Central memory CD8-positive, alpha-beta T cell (primary cell): Measurements from ENCODE around the gene TRIM42.

ENCODE experiments used
- ATAC-seq: fragments of 150-1000 bp; cut with Tn5 transposase; replicated peaks from 2 replicates; pipeline ENCODE4 v1.10.0; 2022; ENCODE audit warnings: mild to moderate bottlenecking, moderate FRiP score, moderate number of reproducible peaks; ENCODE audit not compliant: poor library complexity, severe bottlenecking; ENCODE audit errors: extremely low read depth
- DNase-seq, 2 donors: peaks; one replicate each; pipeline ENCODE4 v3.0.0; 2021; ENCODE audit warnings: low spot score in 2 of 2
- H3K27ac Mint-ChIP-seq: one replicate; pipeline ENCODE4 v1.8.0; 2022; ENCODE audit warnings: low read depth, mild to moderate bottlenecking, moderate library complexity, mixed read lengths
- H3K27me3 Mint-ChIP-seq: one replicate; pipeline ENCODE4 v1.8.0; 2022; ENCODE audit warnings: mixed read lengths
- H3K36me3 Mint-ChIP-seq: one replicate; pipeline ENCODE4 v1.8.0; 2022; ENCODE audit warnings: mild to moderate bottlenecking, moderate library complexity, mixed read lengths; ENCODE audit not compliant: insufficient read depth
- H3K4me1 Mint-ChIP-seq: one replicate; pipeline ENCODE4 v1.8.0; 2022; ENCODE audit warnings: mixed read lengths
- H3K4me3 Mint-ChIP-seq: one replicate; pipeline ENCODE4 v1.8.0; 2022; ENCODE audit warnings: mild to moderate bottlenecking, moderate library complexity, mixed read lengths
- H3K9me3 Mint-ChIP-seq: one replicate; pipeline ENCODE4 v1.8.0; 2022; ENCODE audit warnings: mixed read lengths

TRIM42 gene

GRCh38 chr3:140715035-140715434 is 37.2 kb downstream of the TRIM42 start:
- no peak for ATAC-seq
- no peak overlapping the region for H3K27ac Mint-ChIP-seq
- no peaks in the 10 kb centered on the region for H3K4me1 Mint-ChIP-seq
- no peaks in the 10 kb centered on the region for H3K27me3 Mint-ChIP-seq
- H3K4me3 Mint-ChIP-seq: no peak overlapping the region
- no peaks in the 10 kb centered on the region for H3K36me3 Mint-ChIP-seq
- no peak for DNase-seq
- no peaks in the 10 kb centered on the region for H3K9me3 Mint-ChIP-seq

- no peak for ATAC-seq
- no peaks in the 10 kb centered on the region for H3K9me3 Mint-ChIP-seq
- no peaks in the 10 kb centered on the region for H3K27me3 Mint-ChIP-seq
- no peak for DNase-seq
- H3K27ac Mint-ChIP-seq: no peak overlapping the region
- no peaks in the 10 kb centered on the region for H3K4me1 Mint-ChIP-seq
- H3K36me3 Mint-ChIP-seq: no peaks in the 10 kb centered on the region
- H3K4me3 Mint-ChIP-seq: no peak overlapping the region
Observed at GRCh38 chr3:140717921-140718320, 40.1 kb downstream of the TRIM42 start.

GRCh38 chr3:140719841-140720614 is 42.2 kb downstream of the TRIM42 start:
- Mint-ChIP-seq H3K9me3 (no peaks in the 10 kb centered on the region), H3K36me3 (no peaks in the 10 kb centered on the region), H3K27me3 (no peaks in the 10 kb centered on the region), H3K27ac (no peak overlapping the region), H3K4me3 (no peak overlapping the region), H3K4me1 (no peaks in the 10 kb centered on the region)
- ATAC-seq (no peak), DNase-seq (no peak)

GRCh38 chr3:140723576-140723975 is 45.7 kb downstream of the TRIM42 start:
- H3K4me3 Mint-ChIP-seq: no peak overlapping the region
- no peak for DNase-seq
- H3K4me1 Mint-ChIP-seq: no peaks in the 10 kb centered on the region

GRCh38 chr3:140724856-140725812 is 47.3 kb downstream of the TRIM42 start:
- no peak overlapping the region for H3K27ac Mint-ChIP-seq
- no peak for ATAC-seq
- no peaks in the 10 kb centered on the region for H3K36me3 Mint-ChIP-seq
- no peak for DNase-seq
- no peaks in the 10 kb centered on the region for H3K4me1 Mint-ChIP-seq
- H3K27me3 Mint-ChIP-seq: peaks cover 9% of the 10 kb centered on the region
- H3K4me3 Mint-ChIP-seq: no peak overlapping the region
- no peaks in the 10 kb centered on the region for H3K9me3 Mint-ChIP-seq

More at GRCh38 chr3:140723576-140723975, 45.7 kb downstream of the TRIM42 start:
- no peaks in the 10 kb centered on the region for H3K9me3 Mint-ChIP-seq
- no peak for ATAC-seq
- H3K27me3 Mint-ChIP-seq: no peaks in the 10 kb centered on the region
- H3K27ac Mint-ChIP-seq: no peak overlapping the region
- no peaks in the 10 kb centered on the region for H3K36me3 Mint-ChIP-seq

DNA sequence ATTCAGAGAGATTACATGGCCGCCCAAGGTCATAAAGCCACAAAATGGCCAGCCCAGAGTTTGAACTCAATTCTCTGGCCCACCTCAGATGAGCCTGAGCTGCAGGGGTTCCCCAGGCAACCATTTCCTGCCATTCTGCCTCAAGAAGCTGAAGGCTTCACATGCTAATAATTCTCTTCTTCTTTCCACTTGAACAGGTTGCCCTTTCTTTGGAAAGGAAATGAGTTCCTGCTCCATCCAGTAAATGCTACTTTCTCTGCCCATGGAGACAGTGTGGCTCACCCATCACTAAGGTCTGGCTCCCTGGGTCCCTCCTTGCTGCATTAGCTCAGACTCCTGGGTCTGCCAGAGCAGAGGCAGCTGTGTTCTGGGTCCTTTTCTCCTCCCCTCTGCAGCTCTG is 48.2 kb downstream of the TRIM42 start:
- H3K4me3 Mint-ChIP-seq: no peak overlapping the region
- peaks cover 9% of the 10 kb centered on the region for H3K27me3 Mint-ChIP-seq
- H3K27ac Mint-ChIP-seq: no peak overlapping the region
- no peak for DNase-seq
- H3K36me3 Mint-ChIP-seq: no peaks in the 10 kb centered on the region
- no peaks in the 10 kb centered on the region for H3K9me3 Mint-ChIP-seq
- no peaks in the 10 kb centered on the region for H3K4me1 Mint-ChIP-seq
- no peak for ATAC-seq

GRCh38 chr3:140727886-140728285 is 50.0 kb downstream of the TRIM42 start:
- no peak overlapping the region for H3K27ac Mint-ChIP-seq
- no peak overlapping the region for H3K4me3 Mint-ChIP-seq
- peaks cover 6% of the 10 kb centered on the region for H3K9me3 Mint-ChIP-seq
- H3K4me1 Mint-ChIP-seq: no peaks in the 10 kb centered on the region
- H3K36me3 Mint-ChIP-seq: no peaks in the 10 kb centered on the region
- H3K27me3 Mint-ChIP-seq: peaks cover 21% of the 10 kb centered on the region
- DNase-seq: no peak
- ATAC-seq: no peak

DNA sequence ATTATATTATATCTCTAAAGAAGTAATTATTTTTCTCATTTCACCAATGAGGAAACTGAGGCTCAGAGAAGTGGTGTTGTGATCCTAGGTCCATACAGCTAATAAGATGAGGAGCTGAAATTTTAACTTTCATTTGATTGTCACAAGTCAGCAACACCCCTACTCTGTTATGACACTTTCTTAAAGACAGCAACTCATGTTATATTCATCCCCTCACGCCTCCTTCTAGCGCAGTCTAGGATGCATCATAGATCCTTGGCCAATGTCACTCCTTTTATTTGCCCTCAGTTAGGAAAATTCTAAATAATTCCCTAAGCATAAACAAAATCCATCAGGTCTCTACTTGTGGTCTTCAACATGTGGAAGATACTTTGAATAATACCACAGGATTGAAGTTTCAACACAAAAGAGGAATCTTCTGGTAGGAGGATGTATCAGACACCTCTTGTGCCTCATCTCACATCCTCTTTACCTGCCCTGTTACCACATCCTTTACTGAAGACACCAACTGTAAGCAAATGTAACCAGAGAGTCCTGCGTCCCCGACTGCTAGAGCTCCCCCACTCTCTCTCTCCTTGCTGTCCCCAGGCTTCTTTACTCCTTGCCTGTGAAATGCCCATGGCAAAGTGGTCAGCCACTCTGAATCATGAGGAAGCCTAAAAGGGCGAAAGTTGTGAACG is 53.7 kb downstream of the TRIM42 start:
- Mint-ChIP-seq H3K27ac (no peak overlapping the region), H3K4me3 (no peak overlapping the region), H3K4me1 (no peaks in the 10 kb centered on the region), H3K27me3 (peaks cover 26% of the 10 kb centered on the region), H3K9me3 (peaks cover 6% of the 10 kb centered on the region), H3K36me3 (no peaks in the 10 kb centered on the region)
- no peak for ATAC-seq
- no peak for DNase-seq

DNA sequence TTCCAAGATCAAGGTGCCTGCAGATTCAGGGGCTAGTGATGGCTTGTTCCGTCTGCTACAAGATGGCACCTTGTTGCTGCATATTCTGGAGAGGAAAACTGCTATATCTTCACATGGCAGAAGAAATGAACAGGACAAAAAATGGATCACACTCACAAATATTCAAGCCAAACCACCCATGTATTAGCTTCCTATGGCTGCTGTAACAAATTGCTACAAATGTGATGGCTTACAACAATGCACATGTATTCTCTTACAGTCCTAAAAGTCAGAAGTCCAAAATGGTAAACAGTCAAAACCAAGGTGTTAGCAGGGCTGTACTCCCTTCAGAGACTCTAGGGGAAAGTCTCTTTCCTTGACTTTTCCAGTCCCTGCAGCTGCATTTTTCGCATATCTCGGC is 55.8 kb downstream of the TRIM42 start:
- no peaks in the 10 kb centered on the region for H3K4me1 Mint-ChIP-seq
- H3K36me3 Mint-ChIP-seq: no peaks in the 10 kb centered on the region
- H3K27ac Mint-ChIP-seq: no peak overlapping the region

DNA sequence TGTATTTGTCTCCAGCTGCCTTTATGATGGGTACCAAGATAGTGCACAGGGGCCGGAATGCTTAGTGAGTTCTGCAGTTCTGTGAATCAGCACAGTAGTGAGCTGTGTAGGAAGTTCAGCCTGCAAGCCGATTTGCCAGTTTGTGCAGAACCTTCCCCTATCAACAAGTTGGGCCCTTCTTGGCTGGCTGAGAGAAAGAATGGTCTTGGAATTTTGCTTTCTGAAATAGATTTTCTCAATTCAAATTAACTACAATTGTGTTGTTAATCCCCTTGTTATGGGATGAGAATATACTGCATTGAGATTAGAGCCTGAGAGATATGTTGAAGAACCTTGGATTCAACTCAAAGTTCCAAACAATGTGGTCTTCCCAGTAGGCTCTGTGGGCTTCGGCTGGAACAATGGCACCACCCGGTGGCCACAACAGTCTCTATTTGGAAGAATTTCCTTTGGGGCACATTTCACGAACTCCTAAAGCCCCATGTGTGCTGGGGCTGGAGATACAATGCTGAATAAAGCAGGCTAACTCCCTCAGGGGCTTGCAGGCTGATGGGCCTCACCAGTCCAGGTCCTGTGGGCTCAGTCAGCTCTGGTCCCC is 59.1 kb downstream of the TRIM42 start:
- ATAC-seq (no peak), DNase-seq (no peak)
- Mint-ChIP-seq H3K9me3 (peaks cover 6% of the 10 kb centered on the region), H3K36me3 (no peaks in the 10 kb centered on the region), H3K27me3 (peaks cover 18% of the 10 kb centered on the region), H3K4me3 (no peak overlapping the region), H3K4me1 (no peaks in the 10 kb centered on the region), H3K27ac (no peak overlapping the region)

More for the DNA sequence above, 55.8 kb downstream of the TRIM42 start:
- Mint-ChIP-seq H3K4me3 (no peak overlapping the region), H3K27me3 (peaks cover 30% of the 10 kb centered on the region), H3K9me3 (peaks cover 6% of the 10 kb centered on the region)
- ATAC-seq: no peak
- DNase-seq: no peak

GRCh38 chr3:140742116-140742515 is 64.3 kb downstream of the TRIM42 start:
- no peaks in the 10 kb centered on the region for H3K9me3 Mint-ChIP-seq
- H3K36me3 Mint-ChIP-seq: no peaks in the 10 kb centered on the region

DNA sequence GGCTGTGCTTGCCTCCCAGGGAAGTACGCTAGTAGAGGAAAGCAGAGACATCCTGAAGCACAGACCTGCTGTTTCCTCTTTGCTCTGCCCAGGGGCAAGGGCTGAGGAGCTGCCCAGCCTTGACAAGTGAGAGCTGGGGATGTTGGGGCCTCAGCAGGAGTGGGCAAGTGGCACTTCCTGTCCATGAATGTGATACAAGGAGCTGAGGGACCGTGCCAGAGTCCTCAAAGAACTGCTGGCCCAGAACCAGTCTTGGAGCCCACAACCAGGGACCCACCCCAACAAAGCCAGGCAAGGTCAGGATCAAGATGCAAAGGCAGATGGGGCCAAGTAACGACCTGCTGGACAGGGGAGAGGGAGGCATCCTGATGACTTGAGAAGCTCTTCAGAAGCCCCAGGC is 70.3 kb downstream of the TRIM42 start:
- ATAC-seq (no peak), DNase-seq (no peak)
- Mint-ChIP-seq H3K36me3 (no peaks in the 10 kb centered on the region), H3K4me3 (no peak overlapping the region), H3K9me3 (peaks cover 7% of the 10 kb centered on the region), H3K27me3 (peaks cover 20% of the 10 kb centered on the region), H3K27ac (no peak overlapping the region), H3K4me1 (no peaks in the 10 kb centered on the region)

More at GRCh38 chr3:140742116-140742515, 64.3 kb downstream of the TRIM42 start:
- Mint-ChIP-seq H3K4me1 (no peaks in the 10 kb centered on the region), H3K4me3 (no peak overlapping the region), H3K27ac (no peak overlapping the region), H3K27me3 (no peaks in the 10 kb centered on the region)
- no peak for DNase-seq
- no peak for ATAC-seq
